DMS 273 (cell line): ENCODE results near the gene SNX10.

Experiments used
- DNase-seq: peaks from one replicate; lab custom pipeline; 2025; ENCODE audit not compliant: unreplicated experiment; lab: John Stamatoyannopoulos, UW

Gene SNX10

GRCh38 chr7:26295586-26295985 is 3.9 kb downstream of the SNX10 start:
- no peak for DNase-seq

- no peak for DNase-seq
Observed at GRCh38 chr7:26298472-26299058, 6.9 kb downstream of the SNX10 start.

GRCh38 chr7:26305090-26305868 is 13.6 kb downstream of the SNX10 start:
- DNase-seq: no peak

- DNase-seq: no peak
Observed at GRCh38 chr7:26305869-26306665, 14.4 kb downstream of the SNX10 start.

- DNase-seq: no peak
Observed at GRCh38 chr7:26306790-26307189, 15.1 kb downstream of the SNX10 start.

- no peak for DNase-seq
Observed at GRCh38 chr7:26307226-26307625, 15.6 kb downstream of the SNX10 start.

- no peak for DNase-seq
Observed at GRCh38 chr7:26307791-26308190, 16.1 kb downstream of the SNX10 start.

- DNase-seq: no peak
Observed at GRCh38 chr7:26308551-26308950, 16.9 kb downstream of the SNX10 start.

GRCh38 chr7:26309089-26309488 is 17.4 kb downstream of the SNX10 start:
- no peak for DNase-seq

GRCh38 chr7:26311798-26312197 is 20.1 kb downstream of the SNX10 start:
- no peak for DNase-seq

- DNase-seq: no peak
Observed at GRCh38 chr7:26317211-26317610, 25.5 kb downstream of the SNX10 start.

- DNase-seq: no peak
Observed at GRCh38 chr7:26318921-26319320, 27.3 kb downstream of the SNX10 start.

GRCh38 chr7:26319636-26320035 is 28.0 kb downstream of the SNX10 start:
- no peak for DNase-seq

- no peak for DNase-seq
Observed at GRCh38 chr7:26320878-26321277, 29.2 kb downstream of the SNX10 start.

GRCh38 chr7:26321435-26321834 is 29.8 kb downstream of the SNX10 start:
- no peak for DNase-seq

GRCh38 chr7:26326211-26326610 is 34.5 kb downstream of the SNX10 start:
- DNase-seq: no peak

- no peak for DNase-seq
Observed at GRCh38 chr7:26328498-26329390, 37.1 kb downstream of the SNX10 start.

GRCh38 chr7:26329520-26330255 is 38.0 kb downstream of the SNX10 start:
- no peak for DNase-seq

GRCh38 chr7:26331113-26331512 is 39.5 kb downstream of the SNX10 start:
- DNase-seq: no peak

GRCh38 chr7:26331789-26332188 is 40.1 kb downstream of the SNX10 start:
- DNase-seq: no peak
